ENCODE measurements around the gene IGIP.
"Not testable (repeated sequence)": the region's sequence is repeated elsewhere in the genome, so short reads cannot be mapped to it uniquely, and the experiment has no call there.

The IGIP gene

GRCh38 chr5:140143521-140144258, 18.0 kb downstream of the IGIP start:
- no peak for DNase-seq

DNA sequence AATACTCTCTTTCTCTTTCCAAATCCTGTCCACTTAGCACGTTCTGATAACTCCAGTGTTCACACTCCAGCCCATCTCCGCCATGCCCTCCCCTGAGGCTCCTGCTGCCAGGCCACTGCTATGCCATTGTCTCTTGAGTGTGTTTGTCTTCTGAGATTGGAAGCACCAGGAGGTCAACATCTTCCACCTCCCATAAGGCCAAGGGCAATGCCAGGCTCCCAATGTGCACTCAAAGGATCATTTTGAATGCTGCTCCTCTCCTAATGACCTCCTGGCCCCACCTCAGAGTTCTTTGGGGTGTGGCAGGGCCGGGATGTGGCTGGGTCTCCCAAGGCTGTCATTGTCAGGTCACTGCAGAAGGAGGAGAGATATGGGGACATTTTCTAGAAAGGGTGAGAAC, 19.5 kb downstream of the IGIP start:
- no peak for DNase-seq

- DNase-seq = peak; percentile 35 to 37
These were observed 20.2 kb downstream of the IGIP start for GRCh38 chr5:140145818-140146522.

DNA sequence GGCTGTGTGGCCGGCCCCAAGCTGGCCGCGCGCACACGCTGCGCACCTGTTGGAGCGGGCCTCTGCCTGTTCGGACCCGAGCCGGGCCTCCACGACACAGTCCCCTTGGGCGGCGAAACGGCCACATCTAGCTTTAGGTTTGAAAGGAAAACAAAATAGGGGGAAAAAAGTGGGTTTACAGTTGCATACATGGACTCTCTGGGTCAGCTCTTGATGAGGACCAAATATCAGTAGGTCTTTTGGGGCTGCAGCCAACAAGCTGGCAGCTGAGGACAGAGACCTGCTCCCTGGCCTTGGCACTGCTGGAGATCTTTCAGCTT, 20.7 kb downstream of the IGIP start:
- DNase-seq = no peak

- no peak for DNase-seq
These were observed 21.7 kb downstream of the IGIP start for GRCh38 chr5:140147460-140147859.

DNA sequence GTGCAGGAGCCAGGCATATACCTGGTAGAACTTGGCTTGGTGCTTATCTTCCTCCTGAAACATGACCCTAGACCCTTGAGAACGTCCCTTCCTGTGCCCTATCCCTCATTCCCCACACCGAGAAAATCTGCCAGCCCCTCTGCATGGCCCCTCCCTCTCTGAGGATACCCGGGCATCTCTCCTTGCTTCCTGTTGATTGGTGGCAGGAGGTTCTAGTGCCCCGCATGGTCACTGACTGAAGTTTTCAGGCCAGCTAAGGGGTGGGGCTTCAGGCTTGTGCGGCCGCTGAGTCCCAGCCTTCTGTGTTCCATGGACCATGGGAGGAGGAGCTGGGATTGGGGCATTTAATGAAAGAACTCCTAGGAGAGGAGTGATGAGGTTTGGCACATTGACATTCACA, 22.8 kb downstream of the IGIP start:
- DNase-seq = no peak

DNA sequence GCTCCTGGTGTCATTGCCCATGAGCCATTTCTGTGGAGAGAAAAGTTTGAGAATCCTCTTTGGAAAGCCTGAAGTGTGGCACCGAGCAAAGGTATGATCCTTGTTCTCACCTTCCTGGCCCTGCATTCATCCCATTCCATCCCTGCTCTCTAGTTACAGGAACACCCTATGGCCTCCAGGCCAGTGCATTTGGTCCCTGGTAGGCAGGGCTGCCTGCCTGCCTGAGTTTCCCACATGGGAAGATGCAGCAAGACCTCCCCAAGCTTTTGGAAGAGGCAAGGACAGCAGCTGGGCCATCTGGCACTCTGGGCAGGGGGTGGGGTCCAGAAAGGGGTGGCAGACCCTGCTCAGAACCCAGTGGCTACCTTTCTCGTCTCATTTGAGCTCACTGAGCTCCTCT, 24.5 kb downstream of the IGIP start:
- no peak for DNase-seq

DNA sequence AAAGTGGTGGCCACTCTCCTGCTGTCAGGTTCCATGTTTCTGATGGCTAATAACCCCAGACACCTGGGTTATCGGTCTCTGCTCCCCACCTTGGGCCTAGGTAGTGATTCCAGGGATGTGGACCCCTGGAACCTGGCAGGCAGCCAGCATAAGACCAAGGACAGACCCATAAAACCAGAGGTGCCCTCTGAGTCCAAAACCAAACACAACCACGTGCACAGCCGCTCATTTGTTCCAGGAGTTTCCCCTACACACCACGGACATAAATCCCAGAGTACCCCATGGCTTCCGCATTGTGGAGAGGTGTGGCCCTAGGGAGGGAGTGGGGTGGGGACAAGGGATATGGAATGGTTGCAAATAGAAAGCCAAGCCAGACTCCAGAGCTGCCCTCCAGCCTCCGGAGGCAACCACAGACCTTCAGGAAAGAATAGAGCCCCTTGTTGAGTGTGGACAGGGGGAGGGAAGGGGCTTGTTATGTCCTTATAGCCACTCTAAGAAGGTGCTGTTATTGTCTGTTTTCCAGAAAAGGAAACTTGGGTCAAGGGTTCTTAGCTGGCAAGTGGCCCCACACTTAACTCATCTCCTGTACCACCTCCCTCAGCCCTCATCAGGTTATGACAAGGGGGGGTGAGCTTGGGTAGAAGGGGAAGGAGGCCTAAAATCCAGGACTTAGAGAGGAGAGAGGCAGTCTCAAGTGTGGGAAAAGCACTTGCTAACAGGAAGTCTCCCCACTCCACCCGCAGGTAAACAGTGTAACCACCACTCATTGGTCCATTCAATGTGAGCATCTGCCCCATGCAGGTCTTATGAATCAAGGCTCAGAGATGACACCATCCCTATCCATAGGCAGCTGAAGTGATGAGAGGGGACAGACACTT, 25.6 kb downstream of the IGIP start:
- no peak for DNase-seq

- DNase-seq = no peak
These were observed 26.6 kb downstream of the IGIP start for GRCh38 chr5:140152022-140152999.

DNA sequence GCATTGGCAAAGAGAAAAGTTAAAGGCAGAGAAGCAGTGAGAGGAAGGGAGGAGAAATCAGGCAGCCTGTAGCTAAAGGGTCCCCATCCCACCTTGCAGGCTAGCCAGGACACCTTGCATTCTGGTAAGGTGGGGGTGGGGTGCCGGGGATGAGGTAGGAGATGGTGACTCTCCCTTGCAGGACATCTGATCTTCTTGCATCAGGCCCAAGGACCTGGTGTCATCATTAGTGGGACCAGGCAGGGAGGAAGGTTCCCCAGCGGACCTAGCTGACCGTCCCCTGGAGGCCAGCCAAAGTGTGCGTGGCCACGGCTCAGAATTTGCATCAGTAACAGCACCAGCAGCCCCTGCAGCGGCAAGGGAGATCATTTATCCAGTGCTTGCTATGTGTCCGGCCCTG, 27.5 kb downstream of the IGIP start:
- DNase-seq = no peak

DNA sequence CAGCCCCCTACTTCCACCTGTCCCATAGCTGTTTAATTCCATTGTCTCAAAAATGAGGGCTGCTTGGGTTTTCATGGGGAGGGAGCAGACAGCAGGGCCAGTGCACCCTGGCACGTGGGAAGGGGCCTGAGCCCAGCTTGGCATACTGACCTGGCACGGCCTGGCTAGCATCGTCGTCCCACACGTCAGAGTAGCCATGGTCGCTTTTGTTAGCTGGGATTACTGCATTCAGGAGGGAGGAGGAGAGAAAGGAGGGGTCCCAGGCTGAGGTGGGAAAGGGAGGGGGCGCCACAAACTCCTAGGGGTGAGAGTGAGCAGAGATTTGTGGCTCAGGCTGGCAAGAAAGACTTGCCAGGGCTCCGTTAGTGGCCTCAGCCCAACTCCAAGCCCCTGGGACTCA, 28.2 kb downstream of the IGIP start:
- DNase-seq = no peak

- not testable (repeated sequence) for DNase-seq
These were observed 29.1 kb downstream of the IGIP start for GRCh38 chr5:140154710-140155381.

- DNase-seq = peak; percentile 83 to 88
These were observed 31.5 kb downstream of the IGIP start for GRCh38 chr5:140157032-140157781.

GRCh38 chr5:140159014-140159927, 33.5 kb downstream of the IGIP start:
- no peak for DNase-seq

GRCh38 chr5:140162275-140162674, 36.5 kb downstream of the IGIP start:
- no peak for DNase-seq

DNA sequence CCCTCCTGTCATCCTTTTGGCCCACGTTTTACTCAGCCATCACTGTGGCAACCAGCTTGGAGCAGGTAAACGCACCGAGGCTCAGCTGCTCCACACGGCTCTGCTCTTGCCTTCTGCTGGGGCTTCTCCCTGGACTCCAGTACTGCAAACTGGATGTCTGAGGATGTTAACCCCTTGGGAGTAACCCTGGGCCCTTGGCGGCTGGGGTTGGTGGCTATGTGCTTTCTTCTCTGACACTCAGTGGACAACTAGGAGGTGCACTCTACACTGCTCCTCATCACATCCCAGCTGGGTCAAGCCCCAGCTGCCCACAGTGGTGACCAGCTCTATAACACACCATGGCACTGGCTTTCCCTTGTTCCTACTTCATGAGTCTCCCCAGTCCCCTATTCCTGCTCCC, 37.0 kb downstream of the IGIP start:
- no peak for DNase-seq

- no peak for DNase-seq
These were observed 39.6 kb downstream of the IGIP start for GRCh38 chr5:140165101-140165922.

GRCh38 chr5:140165923-140166270, 40.2 kb downstream of the IGIP start:
- DNase-seq = no peak

DNA sequence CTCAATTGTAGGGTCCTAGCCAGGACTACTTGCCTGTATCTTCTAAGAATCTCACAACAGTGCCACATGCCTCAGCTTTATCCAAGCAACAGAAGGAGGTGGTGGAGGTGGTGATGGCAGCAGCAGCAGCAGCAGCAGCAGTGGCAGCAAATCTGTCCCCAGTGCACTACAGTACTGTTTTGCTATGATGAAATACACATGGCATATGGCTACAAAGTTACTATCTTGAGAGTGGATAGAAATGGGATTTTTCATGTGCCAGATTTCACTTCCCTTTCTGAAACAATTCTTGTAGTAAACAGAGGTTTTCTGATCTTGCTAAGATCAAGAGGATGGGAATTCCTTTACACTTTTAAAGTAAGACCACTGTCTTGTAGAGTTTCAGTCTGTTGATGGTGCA, 41.2 kb downstream of the IGIP start:
- DNase-seq = no peak
